Ovary (tissue), 3 donors: ENCODE measurements around the gene MAP2K6.

Experiments used
- CTCF ChIP-seq, 3 donors: fragments of 450-650 bp in 2 of 3; fragments of 200-600 bp in 1 of 3; IDR thresholded peaks; one replicate each; pipeline versions ENCODE4 v1.5.1 to v1.8.0; 2016 to 2022; ENCODE audit warnings: antibody characterized with exemption in 3 of 3, mild to moderate bottlenecking in 1 of 3
- EP300 ChIP-seq: sonication (generic); formaldehyde crosslinking; IDR thresholded peaks from one replicate; pipeline ENCODE4 v1.6.1; 2017; ENCODE audit warnings: antibody characterized with exemption
- donor health status: DM: no; HTN: no; CAD: no.

DNA sequence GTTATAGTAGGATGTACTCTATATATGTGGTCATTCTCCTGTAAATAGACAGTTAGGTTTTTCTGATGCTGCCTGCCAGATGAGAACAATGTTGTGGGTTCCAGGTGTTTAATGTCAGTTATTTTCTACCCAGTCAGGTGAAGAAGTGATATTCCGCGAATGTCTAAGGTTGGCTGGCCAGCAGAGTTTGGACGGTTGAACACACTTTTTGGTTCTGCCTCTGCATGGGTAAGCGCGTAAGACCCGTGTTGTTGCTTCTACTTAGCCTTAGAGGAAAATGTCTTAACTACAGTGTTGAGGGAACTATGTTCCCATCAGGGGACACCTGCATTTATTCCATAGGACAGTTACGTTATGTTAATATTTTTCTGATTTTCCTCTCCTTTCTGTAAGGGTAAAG is 162.6 kb downstream of the MAP2K6 start:
- TF ChIP-seq CTCF (IDR thresholded peaks at IDR 0.05) (no peak), EP300 (no peak)
